ENCODE results near the gene MTRF1.

The MTRF1 gene

DNA sequence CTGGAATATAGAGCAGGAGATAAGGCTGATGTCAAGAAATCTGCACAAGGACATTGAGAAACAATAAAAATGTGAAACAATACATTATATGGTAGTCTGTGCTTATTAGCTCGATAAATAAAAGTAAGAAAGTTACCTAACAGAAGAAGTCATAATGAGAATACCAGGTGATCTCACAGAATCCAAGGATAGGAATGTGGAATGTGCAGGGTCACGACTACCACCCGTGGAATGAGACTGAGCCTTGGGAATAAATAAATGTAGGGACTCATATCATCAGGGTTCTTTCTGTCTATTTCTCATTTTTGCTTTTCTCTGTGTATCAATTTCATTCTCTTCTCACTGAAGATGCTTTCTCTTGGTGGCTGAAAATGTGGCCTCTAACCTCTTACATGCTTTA lies 43.0 kb downstream of the MTRF1 start:
- no peak overlapping the region for H3K4me3 ChIP-seq (ENCODE audit: low read length in 2 of 2)
- H3K36me3 ChIP-seq (replicated peaks in 1 of 2; ENCODE audit: control insufficient read depth in 2 of 2, insufficient read depth in 2 of 2, low read length in 2 of 2): peaks cover 2 to 56% of the 10 kb centered on the region in 2 donors
- H3K9me3 ChIP-seq (replicated peaks in 1 of 2; ENCODE audit: control insufficient read depth in 2 of 2, insufficient read depth in 1 of 2, low read depth in 1 of 2, low read length in 2 of 2): no peaks in the 10 kb centered on the region
- H3K27ac ChIP-seq (replicated peaks; ENCODE audit: low read length): no peak overlapping the region
- no peak overlapping the region for H2AFZ ChIP-seq (ENCODE audit: low read length)
- H4K8ac ChIP-seq (ENCODE audit: low read depth, low read length): no peak overlapping the region
- H3K14ac ChIP-seq (ENCODE audit: low read length): no peak overlapping the region
- H3K18ac ChIP-seq (ENCODE audit: low read length): no peak overlapping the region
- H3K27me3 ChIP-seq (ENCODE audit: control insufficient read depth in 3 of 3, insufficient read depth in 3 of 3, low read depth in 1 of 3, low read length in 3 of 3): no peaks in the 10 kb centered on the region
- H2BK5ac ChIP-seq (ENCODE audit: low read length): no peak overlapping the region
- no peaks in the 10 kb centered on the region for H3K4me1 ChIP-seq (ENCODE audit: control insufficient read depth in 2 of 2, insufficient read depth in 1 of 2, low read depth in 1 of 2, low read length in 2 of 2)
- H3K4ac ChIP-seq (ENCODE audit: low read length): no peak overlapping the region
- no peaks in the 10 kb centered on the region for H3K79me1 ChIP-seq (ENCODE audit: low read depth, low read length)
- H2BK12ac ChIP-seq (ENCODE audit: low read length): no peak overlapping the region
- no CpG with 5 or more reads among the region's 3 CpGs for WGBS, 2 donors (ENCODE audit: extremely low coverage in 2 of 2, insufficient read length in 2 of 2, insufficient replicate concordance in 1 of 2)
- H3K4me2 ChIP-seq (ENCODE audit: insufficient read depth, low read length, poor library complexity, severe bottlenecking): no peak overlapping the region
- no peak overlapping the region for H2BK120ac ChIP-seq (ENCODE audit: low read depth, low read length)
- no peak overlapping the region for H2AK5ac ChIP-seq (ENCODE audit: low read depth, low read length)
- H3K23ac ChIP-seq (ENCODE audit: low read depth, low read length, poor library complexity): no peak overlapping the region
- DNase-seq (ENCODE audit: low spot score): no peak
- no peak overlapping the region for H2BK15ac ChIP-seq (ENCODE audit: low read length)
- no peak overlapping the region for H4K91ac ChIP-seq (ENCODE audit: low read depth, low read length, poor library complexity)
- H3K9ac ChIP-seq (ENCODE audit: low read depth, low read length, poor library complexity): no peak overlapping the region

GRCh38 chr13:41216160-41216559 lies 47.2 kb downstream of the MTRF1 start:
- Histone ChIP-seq H3K27ac (replicated peaks; ENCODE audit: low read length) (no peak overlapping the region), H3K4me2 (ENCODE audit: insufficient read depth, low read length, poor library complexity, severe bottlenecking) (no peak overlapping the region), H3K4ac (ENCODE audit: low read length) (no peak overlapping the region), H2AK5ac (ENCODE audit: low read depth, low read length) (no peak overlapping the region), H3K18ac (ENCODE audit: low read length) (no peak overlapping the region), H3K23ac (ENCODE audit: low read depth, low read length, poor library complexity) (no peak overlapping the region), H2AFZ (ENCODE audit: low read length) (no peak overlapping the region), H3K4me3 (ENCODE audit: low read length in 2 of 2) (no peak overlapping the region), H2BK5ac (ENCODE audit: low read length) (no peak overlapping the region), H4K8ac (ENCODE audit: low read depth, low read length) (no peak overlapping the region), H3K14ac (ENCODE audit: low read length) (no peak overlapping the region), H3K4me1 (ENCODE audit: control insufficient read depth in 2 of 2, insufficient read depth in 1 of 2, low read depth in 1 of 2, low read length in 2 of 2) (no peaks in the 10 kb centered on the region), H3K9me3 (replicated peaks in 1 of 2; ENCODE audit: control insufficient read depth in 2 of 2, insufficient read depth in 1 of 2, low read depth in 1 of 2, low read length in 2 of 2) (peaks cover 0 to 1% of the 10 kb centered on the region in 2 donors), H2BK120ac (ENCODE audit: low read depth, low read length) (no peak overlapping the region), H2BK15ac (ENCODE audit: low read length) (no peak overlapping the region), H3K36me3 (replicated peaks in 1 of 2; ENCODE audit: control insufficient read depth in 2 of 2, insufficient read depth in 2 of 2, low read length in 2 of 2) (peaks cover 0 to 26% of the 10 kb centered on the region in 2 donors), H3K79me1 (ENCODE audit: low read depth, low read length) (no peaks in the 10 kb centered on the region), H4K91ac (ENCODE audit: low read depth, low read length, poor library complexity) (no peak overlapping the region), H3K27me3 (ENCODE audit: control insufficient read depth in 3 of 3, insufficient read depth in 3 of 3, low read depth in 1 of 3, low read length in 3 of 3) (no peaks in the 10 kb centered on the region), H3K9ac (ENCODE audit: low read depth, low read length, poor library complexity) (no peak overlapping the region), H2BK12ac (ENCODE audit: low read length) (no peak overlapping the region)
- no peak for DNase-seq (ENCODE audit: low spot score)

- Histone ChIP-seq H2BK12ac (ENCODE audit: low read length) (no peak overlapping the region), H2BK120ac (ENCODE audit: low read depth, low read length) (no peak overlapping the region), H3K9ac (ENCODE audit: low read depth, low read length, poor library complexity) (no peak overlapping the region), H3K79me1 (ENCODE audit: low read depth, low read length) (no peaks in the 10 kb centered on the region), H3K27me3 (ENCODE audit: control insufficient read depth in 3 of 3, insufficient read depth in 3 of 3, low read depth in 1 of 3, low read length in 3 of 3) (no peaks in the 10 kb centered on the region), H3K27ac (replicated peaks; ENCODE audit: low read length) (no peak overlapping the region), H2AK5ac (ENCODE audit: low read depth, low read length) (no peak overlapping the region), H4K8ac (ENCODE audit: low read depth, low read length) (no peak overlapping the region), H3K14ac (ENCODE audit: low read length) (no peak overlapping the region), H3K4me2 (ENCODE audit: insufficient read depth, low read length, poor library complexity, severe bottlenecking) (no peak overlapping the region), H2AFZ (ENCODE audit: low read length) (no peak overlapping the region), H2BK5ac (ENCODE audit: low read length) (no peak overlapping the region), H3K4me1 (ENCODE audit: control insufficient read depth in 2 of 2, insufficient read depth in 1 of 2, low read depth in 1 of 2, low read length in 2 of 2) (no peaks in the 10 kb centered on the region), H3K9me3 (replicated peaks in 1 of 2; ENCODE audit: control insufficient read depth in 2 of 2, insufficient read depth in 1 of 2, low read depth in 1 of 2, low read length in 2 of 2) (peaks cover 0 to 11% of the 10 kb centered on the region in 2 donors), H3K4me3 (ENCODE audit: low read length in 2 of 2) (no peak overlapping the region), H3K18ac (ENCODE audit: low read length) (no peak overlapping the region), H4K91ac (ENCODE audit: low read depth, low read length, poor library complexity) (no peak overlapping the region), H3K36me3 (replicated peaks in 1 of 2; ENCODE audit: control insufficient read depth in 2 of 2, insufficient read depth in 2 of 2, low read length in 2 of 2) (peaks cover 0 to 20% of the 10 kb centered on the region in 2 donors), H2BK15ac (ENCODE audit: low read length) (no peak overlapping the region), H3K23ac (ENCODE audit: low read depth, low read length, poor library complexity) (no peak overlapping the region), H3K4ac (ENCODE audit: low read length) (no peak overlapping the region)
- no CpG with 5 or more reads among the region's 3 CpGs for WGBS, 2 donors (ENCODE audit: extremely low coverage in 2 of 2, insufficient read length in 2 of 2, insufficient replicate concordance in 1 of 2)
- DNase-seq (ENCODE audit: low spot score): no peak
Observed at GRCh38 chr13:41213919-41214318, 49.5 kb downstream of the MTRF1 start.

- no CpG with 5 or more reads among the region's 3 CpGs for WGBS, 2 donors (ENCODE audit: extremely low coverage in 2 of 2, insufficient read length in 2 of 2, insufficient replicate concordance in 1 of 2)
- Histone ChIP-seq H3K23ac (ENCODE audit: low read depth, low read length, poor library complexity) (no peak overlapping the region), H3K4me3 (ENCODE audit: low read length in 2 of 2) (no peak overlapping the region), H2AK5ac (ENCODE audit: low read depth, low read length) (no peak overlapping the region), H3K4me1 (ENCODE audit: control insufficient read depth in 2 of 2, insufficient read depth in 1 of 2, low read depth in 1 of 2, low read length in 2 of 2) (no peaks in the 10 kb centered on the region), H4K91ac (ENCODE audit: low read depth, low read length, poor library complexity) (no peak overlapping the region), H3K9me3 (replicated peaks in 1 of 2; ENCODE audit: control insufficient read depth in 2 of 2, insufficient read depth in 1 of 2, low read depth in 1 of 2, low read length in 2 of 2) (peaks cover 0 to 14% of the 10 kb centered on the region in 2 donors), H3K27me3 (ENCODE audit: control insufficient read depth in 3 of 3, insufficient read depth in 3 of 3, low read depth in 1 of 3, low read length in 3 of 3) (no peaks in the 10 kb centered on the region), H3K9ac (ENCODE audit: low read depth, low read length, poor library complexity) (no peak overlapping the region), H2BK12ac (ENCODE audit: low read length) (no peak overlapping the region), H2BK15ac (ENCODE audit: low read length) (no peak overlapping the region), H4K8ac (ENCODE audit: low read depth, low read length) (no peak overlapping the region), H2AFZ (ENCODE audit: low read length) (no peak overlapping the region), H3K4ac (ENCODE audit: low read length) (no peak overlapping the region), H3K4me2 (ENCODE audit: insufficient read depth, low read length, poor library complexity, severe bottlenecking) (no peak overlapping the region), H2BK5ac (ENCODE audit: low read length) (no peak overlapping the region), H3K14ac (ENCODE audit: low read length) (no peak overlapping the region), H2BK120ac (ENCODE audit: low read depth, low read length) (no peak overlapping the region), H3K27ac (replicated peaks; ENCODE audit: low read length) (no peak overlapping the region), H3K36me3 (replicated peaks in 1 of 2; ENCODE audit: control insufficient read depth in 2 of 2, insufficient read depth in 2 of 2, low read length in 2 of 2) (peaks cover 0 to 15% of the 10 kb centered on the region in 2 donors), H3K79me1 (ENCODE audit: low read depth, low read length) (no peaks in the 10 kb centered on the region), H3K18ac (ENCODE audit: low read length) (no peak overlapping the region)
- DNase-seq (ENCODE audit: low spot score): no peak
Observed at GRCh38 chr13:41213316-41213715, 50.1 kb downstream of the MTRF1 start.
